ENCODE data around the gene CYS1. TPM values are rescaled to one million over a fixed set of nuclear protein-coding genes. Genes with fewer than 3 reads are reported as not detected.
"Not testable (repeated sequence)": the region's sequence is repeated elsewhere in the genome, so short reads cannot be mapped to it uniquely, and the experiment has no call there.

CYS1 gene
- total RNA-seq, 1 donor from 2014 or later, result 223 TPM

GRCh38 chr2:10030798-10031197 is 49.4 kb downstream of the CYS1 start:
- not testable (repeated sequence) for DNase-seq (ENCODE audit: low read depth)

- DNase-seq (ENCODE audit: low read depth), result no peak
These were observed 49.9 kb downstream of the CYS1 start for GRCh38 chr2:10030311-10030736.

- DNase-seq (ENCODE audit: low read depth), result no peak
These were observed 50.4 kb downstream of the CYS1 start for GRCh38 chr2:10029875-10030223.

DNA sequence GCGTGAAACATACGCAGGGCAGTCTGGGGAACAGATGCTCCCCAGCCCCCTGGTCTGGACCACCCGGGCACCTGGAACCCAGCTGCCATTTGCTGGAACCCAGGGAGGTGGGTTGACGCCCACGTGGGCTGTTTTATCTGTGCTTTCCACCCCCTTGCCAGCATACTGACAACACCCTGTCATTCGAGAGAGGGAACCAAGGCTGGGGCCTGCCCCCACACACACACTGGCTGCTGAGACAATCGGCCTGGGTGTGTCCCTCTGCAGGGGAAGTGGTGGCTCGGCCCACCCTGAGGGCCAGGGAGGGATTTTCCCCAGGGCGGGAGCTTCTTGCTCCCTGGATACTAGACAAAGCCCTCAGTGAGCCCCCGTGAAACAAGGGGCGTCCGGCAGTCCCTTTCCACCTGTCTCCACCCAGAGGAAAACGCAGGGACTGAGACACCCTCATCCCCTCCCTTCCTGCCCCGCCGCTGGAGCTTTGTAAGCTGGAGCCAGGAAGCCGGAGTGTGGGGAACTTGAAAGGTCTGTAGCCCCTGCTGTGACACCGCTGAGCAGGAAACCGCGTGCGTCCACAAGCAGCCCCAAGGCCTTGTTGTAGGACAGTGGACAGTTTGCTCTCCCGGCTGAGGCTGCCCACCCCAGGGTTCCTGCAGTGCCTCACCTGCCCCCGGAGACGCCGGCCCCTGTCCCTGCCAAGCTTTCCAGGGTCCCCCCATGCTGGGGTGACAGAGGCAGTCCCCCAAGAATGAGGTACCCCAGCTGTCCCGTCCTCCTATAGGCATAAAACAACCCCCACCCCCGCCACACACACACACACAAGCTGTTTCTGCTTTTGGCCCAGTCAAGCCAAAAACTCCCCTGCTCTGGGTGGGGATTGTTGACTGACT is 51.0 kb downstream of the CYS1 start:
- DNase-seq (ENCODE audit: low read depth), result no peak

- no peak for DNase-seq (ENCODE audit: low read depth)
These were observed 51.7 kb downstream of the CYS1 start for GRCh38 chr2:10028407-10028987.

- no peak for DNase-seq (ENCODE audit: low read depth)
These were observed 52.4 kb downstream of the CYS1 start for GRCh38 chr2:10027660-10028330.

- no peak for DNase-seq (ENCODE audit: low read depth)
These were observed 53.2 kb downstream of the CYS1 start for GRCh38 chr2:10026940-10027569.

DNA sequence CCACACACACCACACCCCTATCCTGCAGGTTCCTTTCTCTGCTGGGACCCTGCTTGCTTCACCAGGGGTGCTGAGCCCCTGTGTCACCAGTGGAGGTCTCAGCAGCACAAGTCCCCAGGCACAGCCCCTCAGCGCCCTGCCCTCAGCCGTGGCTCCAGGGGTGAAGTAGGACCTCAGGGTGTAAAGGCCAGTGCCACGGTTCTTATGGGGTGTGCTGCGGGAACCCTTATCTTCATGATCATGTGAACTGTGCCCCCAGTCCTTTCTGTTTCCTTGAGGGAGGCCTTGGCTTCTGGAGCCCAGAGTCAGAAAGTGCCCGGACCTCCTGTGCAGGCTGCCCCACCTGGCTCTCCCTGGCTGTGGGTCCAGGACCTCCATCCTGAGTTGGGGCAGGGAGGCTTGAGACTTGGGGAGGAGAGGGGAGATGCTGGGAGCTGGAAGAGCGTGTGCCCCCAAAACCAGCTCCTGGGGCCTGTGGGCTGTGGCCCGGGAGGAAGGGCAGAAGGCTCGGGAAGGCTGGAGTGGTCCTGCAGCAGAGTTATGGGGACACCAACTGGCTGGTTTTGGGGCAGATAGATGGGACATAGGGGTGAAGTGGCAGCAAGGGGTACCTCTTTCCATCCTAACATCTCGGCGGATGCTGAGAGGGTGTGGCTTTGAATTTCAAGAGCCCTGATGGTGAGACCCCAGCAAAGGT is 57.1 kb downstream of the CYS1 start:
- DNase-seq (ENCODE audit: low read depth), result no peak

- no peak for DNase-seq (ENCODE audit: low read depth)
These were observed 57.8 kb downstream of the CYS1 start for GRCh38 chr2:10022445-10022844.

DNA sequence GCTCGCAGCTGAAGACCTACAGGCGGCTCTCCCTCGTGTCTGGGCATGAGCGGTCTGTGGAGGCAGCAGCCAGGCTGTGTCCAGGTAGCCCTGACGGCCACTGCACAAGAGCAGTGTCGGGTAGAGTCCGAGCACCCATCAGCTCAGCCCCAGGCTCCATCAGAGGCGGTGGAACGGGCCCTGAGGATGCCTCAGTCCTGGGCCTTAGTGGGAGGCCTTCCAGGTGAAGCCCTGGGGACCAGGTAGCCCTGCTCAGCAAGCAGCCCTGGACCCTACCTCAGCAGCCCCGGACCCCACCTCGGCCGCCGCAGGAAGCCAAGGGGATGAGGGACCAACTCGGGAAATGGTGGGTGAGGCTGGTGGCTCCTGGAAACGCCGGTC is 58.2 kb downstream of the CYS1 start:
- DNase-seq (ENCODE audit: low read depth), result no peak

- no peak for DNase-seq (ENCODE audit: low read depth)
These were observed 60.4 kb downstream of the CYS1 start for GRCh38 chr2:10019602-10020400.

DNA sequence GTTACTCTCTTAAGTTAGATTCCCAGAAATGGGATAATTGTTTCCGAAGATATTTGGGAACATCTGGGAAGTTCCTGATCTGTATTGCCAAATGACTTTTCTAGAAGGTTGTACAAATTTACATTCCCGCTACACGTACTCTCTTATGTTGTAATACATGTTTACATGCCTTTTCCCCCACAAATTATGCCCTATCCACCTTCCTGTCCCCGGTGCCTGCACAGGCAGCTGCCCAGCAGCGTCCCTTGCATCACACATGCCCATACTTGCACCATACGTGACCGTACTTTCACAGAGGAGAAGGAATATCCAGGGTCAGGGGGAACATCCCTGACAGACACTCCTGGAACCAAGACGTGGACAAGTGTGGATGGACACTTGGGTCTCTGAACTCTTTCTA is 61.0 kb downstream of the CYS1 start:
- no peak for DNase-seq (ENCODE audit: low read depth)

DNA sequence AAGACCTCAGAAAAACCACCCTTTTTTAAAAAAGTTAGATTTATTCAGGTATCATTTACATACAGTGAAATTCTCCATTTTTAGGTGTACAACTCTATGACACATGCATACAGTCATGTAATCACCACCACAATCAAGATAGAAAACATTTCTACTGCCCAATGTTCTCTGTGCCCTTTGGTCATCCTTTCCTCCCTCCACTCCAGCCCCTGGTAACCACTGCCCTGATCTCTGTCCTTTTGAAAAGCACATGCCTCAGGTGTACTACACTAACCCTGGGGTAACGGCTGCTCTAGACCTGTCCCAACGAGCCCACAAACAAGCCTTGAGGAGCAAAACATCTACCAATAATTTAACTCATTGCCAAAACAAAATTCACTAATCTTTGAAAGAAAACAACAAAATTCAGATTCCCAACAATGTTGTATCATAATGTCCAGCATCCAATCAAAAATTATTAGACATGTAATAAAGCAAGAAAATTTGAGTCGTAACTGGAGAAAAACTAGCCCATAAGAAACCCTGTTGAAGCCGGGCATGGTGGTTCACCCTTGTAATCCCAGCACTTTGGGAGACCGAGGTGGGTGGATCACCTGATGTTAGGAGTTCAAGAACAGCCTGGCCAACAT is 62.8 kb downstream of the CYS1 start:
- no peak for DNase-seq (ENCODE audit: low read depth)

DNA sequence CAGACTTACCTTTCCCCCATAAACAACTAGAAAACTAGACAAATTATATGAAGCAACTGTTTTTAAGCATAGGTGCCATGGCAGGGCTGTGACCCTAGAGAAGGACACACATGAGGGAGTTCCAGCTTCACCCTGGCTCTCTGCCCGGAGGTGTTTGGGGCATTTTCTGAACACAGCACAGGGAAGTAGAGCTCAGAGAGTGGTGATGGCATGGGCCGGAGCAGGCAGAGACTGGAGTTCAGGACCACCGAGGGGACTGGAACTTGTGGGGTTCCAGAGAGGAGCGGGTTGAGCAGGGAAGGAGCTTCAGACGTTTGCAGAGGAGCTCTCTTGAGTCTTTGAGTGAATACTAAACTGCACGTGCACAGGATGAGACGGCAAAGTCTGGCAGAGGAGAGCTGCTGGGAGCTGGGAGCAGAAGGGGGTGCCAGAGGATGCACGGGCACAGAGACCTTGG is 63.4 kb downstream of the CYS1 start:
- DNase-seq (ENCODE audit: low read depth), result peak; percentile 19

DNA sequence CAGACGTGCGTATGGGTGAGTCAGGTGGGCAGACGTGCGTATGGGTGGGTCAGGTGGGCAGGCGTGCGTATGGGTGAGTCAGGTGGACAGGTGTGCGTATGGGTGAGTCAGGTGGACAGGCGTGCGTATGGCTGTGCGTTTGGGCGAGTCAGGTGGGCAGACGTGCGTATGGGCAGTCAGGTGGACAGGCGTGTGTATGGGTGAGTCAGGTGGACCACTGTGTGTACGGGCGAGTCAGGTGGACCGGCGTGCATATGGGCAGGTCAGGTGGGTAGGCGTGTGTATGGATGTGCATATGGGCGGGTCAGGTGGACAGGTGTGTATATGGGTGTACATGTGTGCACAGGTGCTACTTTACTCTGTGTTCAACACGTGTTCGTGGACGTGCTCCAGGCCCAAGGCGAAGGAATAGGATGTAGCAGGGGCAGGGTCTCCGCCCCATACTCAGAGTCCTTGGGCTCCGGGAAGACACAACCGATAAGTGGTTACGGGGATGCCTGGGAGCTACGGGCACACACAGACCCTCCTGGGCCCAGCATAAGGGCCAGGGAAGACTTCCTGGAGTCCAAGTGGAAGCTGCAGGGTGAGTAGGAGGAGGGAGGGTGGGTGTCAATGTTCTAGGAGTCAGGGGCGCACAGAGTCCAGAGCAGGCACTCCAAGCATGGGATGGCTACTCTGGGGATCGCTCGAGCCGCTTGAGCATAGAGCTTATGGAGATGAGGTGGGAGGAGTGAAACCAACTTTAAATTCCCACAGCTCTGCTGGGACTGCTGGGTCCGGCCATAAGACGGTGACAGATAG is 64.0 kb downstream of the CYS1 start:
- no peak for DNase-seq (ENCODE audit: low read depth)

DNA sequence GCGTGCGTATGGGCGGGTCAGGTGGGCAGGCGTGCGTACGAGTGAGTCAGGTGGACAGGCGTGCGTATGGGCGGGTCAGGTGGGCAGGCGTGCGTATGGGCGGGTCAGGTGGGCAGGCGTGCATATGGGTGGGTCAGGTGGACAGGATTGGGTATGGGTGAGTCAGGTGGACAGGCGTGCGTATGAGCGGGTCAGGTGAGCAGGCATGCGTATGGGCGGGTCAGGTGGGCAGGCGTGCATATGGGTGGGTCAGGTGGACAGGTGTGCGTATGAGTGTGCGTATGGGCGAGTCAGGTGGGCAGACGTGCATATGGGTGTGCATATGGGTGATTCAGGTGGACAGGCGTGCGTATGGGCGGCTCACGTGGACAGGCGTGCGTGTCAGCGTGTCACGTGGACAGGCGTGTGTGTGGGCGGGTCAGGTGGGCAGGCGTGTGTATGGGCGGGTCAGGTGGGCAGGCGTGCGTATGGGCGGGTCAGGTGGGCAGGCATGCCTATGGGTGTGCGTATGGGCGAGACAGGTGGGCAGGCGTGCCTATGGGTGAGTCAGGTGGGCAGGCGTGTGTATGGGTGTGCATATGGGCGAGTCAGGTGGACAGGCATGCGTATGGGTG is 64.7 kb downstream of the CYS1 start:
- DNase-seq (ENCODE audit: low read depth), result not testable (repeated sequence)

GRCh38 chr2:10014418-10015190 is 65.6 kb downstream of the CYS1 start:
- DNase-seq (ENCODE audit: low read depth), result no peak

Data from renal cortical epithelial cell (primary cell).